ENCODE measurements around the gene INSL4.

DNA sequence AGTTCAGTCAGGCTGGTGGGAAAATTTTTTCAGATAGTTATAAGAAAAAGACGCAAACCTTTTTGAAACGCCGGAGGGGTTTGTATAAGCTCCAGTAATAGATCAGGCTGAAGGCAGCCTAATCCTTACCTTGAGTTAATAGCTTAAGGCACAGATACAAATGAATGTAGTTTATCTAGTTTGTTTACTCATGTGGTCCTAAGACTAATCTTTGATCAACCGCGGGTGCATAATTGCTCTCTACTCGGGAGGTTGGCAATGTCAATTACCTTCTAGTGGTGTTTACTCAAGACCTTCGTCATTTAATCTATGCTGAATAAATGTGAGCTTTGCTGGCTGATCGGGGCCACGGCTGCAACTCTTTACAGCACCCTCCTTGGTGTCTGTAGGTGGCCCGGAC is 665 bp upstream of the INSL4 start:
- TF ChIP-seq, protein P1, sequence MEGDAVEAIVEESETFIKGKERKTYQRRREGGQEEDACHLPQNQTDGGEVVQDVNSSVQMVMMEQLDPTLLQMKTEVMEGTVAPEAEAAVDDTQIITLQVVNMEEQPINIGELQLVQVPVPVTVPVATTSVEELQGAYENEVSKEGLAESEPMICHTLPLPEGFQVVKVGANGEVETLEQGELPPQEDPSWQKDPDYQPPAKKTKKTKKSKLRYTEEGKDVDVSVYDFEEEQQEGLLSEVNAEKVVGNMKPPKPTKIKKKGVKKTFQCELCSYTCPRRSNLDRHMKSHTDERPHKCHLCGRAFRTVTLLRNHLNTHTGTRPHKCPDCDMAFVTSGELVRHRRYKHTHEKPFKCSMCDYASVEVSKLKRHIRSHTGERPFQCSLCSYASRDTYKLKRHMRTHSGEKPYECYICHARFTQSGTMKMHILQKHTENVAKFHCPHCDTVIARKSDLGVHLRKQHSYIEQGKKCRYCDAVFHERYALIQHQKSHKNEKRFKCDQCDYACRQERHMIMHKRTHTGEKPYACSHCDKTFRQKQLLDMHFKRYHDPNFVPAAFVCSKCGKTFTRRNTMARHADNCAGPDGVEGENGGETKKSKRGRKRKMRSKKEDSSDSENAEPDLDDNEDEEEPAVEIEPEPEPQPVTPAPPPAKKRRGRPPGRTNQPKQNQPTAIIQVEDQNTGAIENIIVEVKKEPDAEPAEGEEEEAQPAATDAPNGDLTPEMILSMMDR (IDR thresholded peaks at IDR 0.05), result no peak
- no peak for TF ChIP-seq POLR2A (IDR thresholded peaks at IDR 0.05)
- TF ChIP-seq POLR2AphosphoS5 (IDR thresholded peaks at IDR 0.05), result no peak

Measured in breast epithelium (tissue), 3 donors.